Fibroblast of pulmonary artery (primary cell): ENCODE measurements around the gene IFNA7.
"Not testable (repeated sequence)": the region's sequence is repeated elsewhere in the genome, so short reads cannot be mapped to it uniquely, and the experiment has no call there.

Experiments
- DNase-seq: peaks from one replicate; pipeline ENCODE4 v3.0.0-alpha.2; 2010; ENCODE audit warnings: low read depth
- H3K4me3 ChIP-seq: replicated peaks from 2 replicates; pipeline ENCODE4 v1.5.1; 2011; ENCODE audit warnings: low read depth, mild to moderate bottlenecking, control low read depth, low read length, moderate library complexity
- CTCF ChIP-seq: IDR thresholded peaks from 2 replicates; pipeline ENCODE4 v1.5.1; 2011; ENCODE audit warnings: mild to moderate bottlenecking, control low read depth, low read length, inconsistent platforms; ENCODE audit errors: missing control alignments

Gene IFNA7

GRCh38 chr9:21194867-21195776 is 6.9 kb downstream of the IFNA7 start:
- H3K4me3 ChIP-seq = not testable (repeated sequence)
- peak; percentile 59 for TF ChIP-seq CTCF
- DNase-seq = peak; percentile 18

- not testable (repeated sequence) for DNase-seq, H3K4me3 ChIP-seq
Measured at GRCh38 chr9:21187487-21187886, 14.5 kb downstream of the IFNA7 start, which contains the start of gene IFNA4. TSS of gene IFNA4 (minus strand) at chr9:21187587. CDS start at chr9:21187531, 56 bp downstream.

GRCh38 chr9:21182810-21183736 is 18.9 kb downstream of the IFNA7 start:
- H3K4me3 ChIP-seq = not testable (repeated sequence)
- peak; percentile 17 for DNase-seq
- TF ChIP-seq CTCF = peak; percentile 56

- no peak for TF ChIP-seq CTCF
- no peak overlapping the region for H3K4me3 ChIP-seq
- no peak for DNase-seq
Measured at GRCh38 chr9:21174671-21175070, 27.3 kb downstream of the IFNA7 start.

- no peak for TF ChIP-seq CTCF
- H3K4me3 ChIP-seq = no peak overlapping the region
- DNase-seq = no peak
Measured at GRCh38 chr9:21172156-21172555, 29.8 kb downstream of the IFNA7 start.

- TF ChIP-seq CTCF = no peak
- no peak for DNase-seq
- H3K4me3 ChIP-seq = no peak overlapping the region
Measured at GRCh38 chr9:21171351-21171750, 30.7 kb downstream of the IFNA7 start.

GRCh38 chr9:21166560-21166959 is 35.4 kb downstream of the IFNA7 start, which contains the start of gene IFNA21:
TSS of gene IFNA21 (minus strand) at chr9:21166660. CDS start at chr9:21166612, 48 bp downstream.
- not testable (repeated sequence) for H3K4me3 ChIP-seq, DNase-seq
